Epithelial cell of proximal tubule (primary cell): Measurements from ENCODE around the gene S100Z. TPM values are rescaled to one million over a fixed set of nuclear protein-coding genes. Genes with fewer than 3 reads are reported as not detected.
"Not testable (repeated sequence)": the region's sequence is repeated elsewhere in the genome, so short reads cannot be mapped to it uniquely, and the experiment has no call there.

Experiments
- DNase-seq: peaks from one replicate; pipeline ENCODE4 v3.0.0-alpha.2; 2011; ENCODE audit warnings: low read depth
- H3K4me3 ChIP-seq: 2 replicates; pipeline ENCODE4 v1.5.1; 2011; ENCODE audit warnings: low read depth, mild to moderate bottlenecking, low read length
- CTCF ChIP-seq: conservative IDR thresholded peaks from 2 replicates; pipeline ENCODE4 v1.5.1; 2012; ENCODE audit warnings: low read depth, mild to moderate bottlenecking, low read length
- total RNA-seq: library from RNA; depleted of rRNA; stranded (reverse); fragments of >200 nt; gene quantifications from 2 replicates; pipeline ENCODE4 v1.2.3, GENCODE V29; 2015

The S100Z gene
- total RNA-seq, 1 donor from 2014 or later = not detected

- DNase-seq = no peak
- H3K4me3 ChIP-seq = no peak overlapping the region
- no peak for TF ChIP-seq CTCF
These were observed 92.8 kb downstream of the S100Z start for GRCh38 chr5:76942581-76942980.

- no peak for DNase-seq
- no peak overlapping the region for H3K4me3 ChIP-seq
- no peak for TF ChIP-seq CTCF
These were observed 93.2 kb downstream of the S100Z start for GRCh38 chr5:76943006-76943405.

DNA sequence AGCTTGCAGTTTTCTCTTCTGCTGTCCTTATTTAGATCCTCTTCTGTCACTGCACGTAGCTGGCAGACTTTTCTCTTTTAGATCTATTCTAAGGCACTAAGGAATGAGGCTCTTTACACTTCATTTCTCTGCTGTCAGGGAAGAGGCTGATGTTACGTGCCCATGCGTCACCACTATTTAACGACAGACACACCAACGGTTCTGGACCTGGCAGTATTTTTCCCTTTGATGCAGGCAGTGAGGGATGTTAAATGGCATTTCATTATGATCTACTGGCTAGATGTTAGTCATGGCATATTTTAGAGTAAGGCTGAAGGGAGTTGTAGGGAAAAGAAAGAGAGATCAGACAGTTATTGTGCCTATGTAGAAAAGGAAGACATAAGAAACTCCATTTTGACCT is 94.8 kb downstream of the S100Z start:
- no peak for TF ChIP-seq CTCF
- no peak overlapping the region for H3K4me3 ChIP-seq
- no peak for DNase-seq

DNA sequence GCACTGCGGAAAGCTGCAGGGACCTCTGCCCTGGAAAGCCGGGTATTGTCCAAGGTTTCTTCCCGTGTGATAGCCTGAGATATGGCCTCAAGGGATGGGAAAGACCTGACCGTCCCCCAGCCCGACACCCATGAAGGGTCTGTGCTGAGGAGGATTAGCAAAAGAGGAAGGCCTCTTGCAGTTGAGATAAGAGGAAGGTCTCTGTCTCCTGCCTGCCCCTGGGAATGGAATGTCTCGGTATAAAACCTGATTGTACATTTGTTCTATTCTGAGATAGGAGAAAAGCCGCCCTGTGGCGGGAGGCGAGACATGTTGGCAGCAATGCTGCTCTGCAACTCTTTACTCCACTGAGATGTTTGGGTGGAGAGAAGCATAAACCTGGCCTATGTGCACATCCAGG is 95.4 kb downstream of the S100Z start:
- not testable (repeated sequence) for DNase-seq, H3K4me3 ChIP-seq

GRCh38 chr5:76946090-76946489 is 96.3 kb downstream of the S100Z start:
- TF ChIP-seq CTCF = no peak
- H3K4me3 ChIP-seq = no peak overlapping the region
- no peak for DNase-seq

GRCh38 chr5:76947082-76947503 is 97.3 kb downstream of the S100Z start:
- H3K4me3 ChIP-seq = no peak overlapping the region
- TF ChIP-seq CTCF = no peak
- DNase-seq = no peak

GRCh38 chr5:76952795-76953536 is 103.2 kb downstream of the S100Z start, which contains the start of gene CRHBP:
CRHBP (plus strand) TSS chr5:76953045; CDS start chr5:76953135, 90 bp downstream.
- TF ChIP-seq CTCF = no peak
- no peak for DNase-seq
- H3K4me3 ChIP-seq = peak within 1 kb of the TSS; percentile 36
